ENCODE measurements around the gene DCAF4L1. TPM values are rescaled to one million over a fixed set of nuclear protein-coding genes. Genes with fewer than 3 reads are reported as not detected.

DCAF4L1 gene
- total RNA-seq, 1 experiment from 2014 or later, result not detected

DNA sequence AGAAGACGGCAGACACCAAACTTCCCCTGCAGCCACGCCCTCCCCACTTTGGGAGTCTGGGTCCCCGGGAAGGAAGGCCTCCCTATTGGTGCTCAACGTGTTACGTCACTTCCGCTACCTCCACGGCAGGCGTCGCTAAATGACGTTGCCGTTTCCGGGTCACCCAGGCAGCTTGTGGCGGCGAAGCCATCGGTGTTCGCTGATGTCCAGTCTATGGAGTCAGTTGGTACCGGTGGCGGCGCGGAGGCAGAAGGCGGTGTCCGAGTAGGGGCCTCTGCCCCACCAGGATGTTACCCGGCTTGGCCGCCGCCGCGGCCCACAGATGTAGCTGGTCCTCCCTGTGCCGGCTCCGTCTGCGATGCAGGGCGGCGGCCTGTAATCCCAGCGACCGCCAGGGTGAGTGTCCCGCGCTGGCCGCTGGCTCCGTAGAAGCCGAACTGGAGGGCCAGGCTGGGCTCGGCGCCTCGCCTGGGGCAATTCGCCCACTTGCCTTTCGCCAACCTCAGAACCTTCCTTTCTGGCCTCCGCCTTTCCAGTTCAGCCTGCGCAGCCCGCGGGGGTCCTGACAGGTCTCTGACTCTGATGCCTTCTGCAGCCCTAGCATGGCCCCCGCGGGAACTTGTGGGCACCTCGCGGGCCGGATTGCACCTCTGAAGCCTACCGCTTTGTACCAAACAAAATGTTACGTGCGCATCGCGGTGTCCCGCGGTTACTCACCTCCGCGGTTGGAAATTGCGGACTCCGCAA, 9.0 kb downstream of the DCAF4L1 start, which contains the start of gene SLC30A9:
TSS of gene SLC30A9 (plus strand) at position 166 of the 747 bp plus-strand sequence. CDS start at position 288, 122 bp downstream.
- DNase-seq (ENCODE audit: low spot score), result peak; percentile 93

DNA sequence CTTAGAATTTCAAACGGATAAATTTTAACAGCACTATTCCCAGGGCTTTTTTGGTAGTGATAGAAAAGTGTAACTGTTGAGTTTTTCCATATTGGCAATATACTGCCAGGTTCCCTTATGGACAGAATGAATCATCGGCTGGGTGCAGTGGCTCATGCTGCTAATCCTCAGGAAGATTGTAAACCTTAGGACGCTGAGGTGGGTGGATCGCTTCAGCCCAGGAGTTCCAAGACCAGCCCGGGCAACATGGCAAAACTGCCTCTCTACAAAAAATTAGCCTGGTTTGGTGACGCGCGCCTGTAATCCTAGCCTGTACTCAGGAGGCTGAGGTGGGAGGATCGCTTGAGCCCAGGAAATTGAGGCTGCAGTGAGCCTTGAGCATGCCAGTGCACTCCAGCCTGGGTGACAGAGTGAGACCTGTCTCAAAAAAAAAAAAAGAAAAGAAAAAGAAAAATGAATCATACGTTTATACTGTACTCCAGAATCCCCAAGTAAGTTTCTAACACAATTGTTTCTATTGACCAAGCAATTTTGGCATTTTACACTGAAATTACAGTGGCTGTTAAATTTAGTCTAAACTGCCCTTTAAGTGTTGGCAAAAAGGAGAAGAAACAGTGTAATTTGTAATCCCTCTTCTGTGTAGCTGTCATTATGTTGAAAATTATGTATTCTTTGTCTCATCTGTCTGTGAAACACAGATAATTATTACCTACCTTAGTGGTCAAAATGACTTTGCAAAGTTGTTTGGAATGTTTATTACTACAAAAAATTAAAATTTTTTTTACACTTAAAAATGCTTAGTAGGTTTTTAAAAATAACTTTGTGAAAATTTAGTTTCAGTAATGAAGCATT, 10.6 kb downstream of the DCAF4L1 start:
- DNase-seq (ENCODE audit: low spot score), result peak; percentile 30

- DNase-seq (ENCODE audit: low spot score), result no peak
These were observed 11.7 kb downstream of the DCAF4L1 start for GRCh38 chr4:41992967-41993857.

DNA sequence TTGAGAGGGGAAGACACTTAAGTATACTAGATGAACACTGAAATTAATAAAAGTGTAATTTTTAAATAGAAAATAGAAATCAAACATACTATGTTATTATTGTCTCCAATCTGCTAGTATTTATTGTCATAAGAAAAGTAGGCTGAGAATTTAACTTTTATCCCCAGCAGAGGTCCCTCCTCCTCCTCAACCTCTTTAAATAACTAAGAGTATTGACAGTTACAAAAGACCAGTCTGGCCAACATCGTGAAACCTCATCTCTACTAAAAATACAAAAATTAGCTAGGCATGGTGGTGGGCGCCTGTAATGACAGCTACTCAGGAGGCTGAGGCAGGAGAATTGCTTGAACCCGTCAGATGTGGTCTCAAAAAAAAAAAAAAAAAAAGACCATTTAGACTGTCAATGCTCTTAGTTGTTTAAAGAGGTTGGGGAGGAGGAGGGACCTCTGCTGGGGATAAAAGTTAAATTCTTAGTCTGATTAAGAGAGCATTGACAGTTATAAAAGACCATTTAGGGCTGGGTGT, 13.0 kb downstream of the DCAF4L1 start:
- DNase-seq (ENCODE audit: low spot score), result no peak

DNA sequence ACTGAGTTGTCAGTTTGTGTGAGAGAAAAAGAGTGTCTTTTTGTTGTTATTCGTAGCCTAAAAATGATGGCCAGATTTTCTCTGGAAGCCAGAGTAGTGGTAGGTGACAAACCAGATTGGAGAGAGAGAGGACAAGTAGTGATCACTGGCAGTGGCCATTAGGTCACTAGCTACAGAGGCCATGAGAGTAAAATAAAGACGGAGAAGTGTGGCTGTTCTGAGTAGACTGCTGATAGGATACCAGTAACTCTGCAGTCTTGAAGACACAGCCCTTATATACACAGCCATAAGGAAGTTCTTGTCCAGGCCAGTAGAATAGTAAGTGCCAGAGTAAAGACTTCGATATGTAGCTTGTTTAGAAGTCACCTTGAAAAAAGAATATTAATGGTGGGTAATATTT, 16.5 kb downstream of the DCAF4L1 start:
- no peak for DNase-seq (ENCODE audit: low spot score)

- no peak for DNase-seq (ENCODE audit: low spot score)
These were observed 17.8 kb downstream of the DCAF4L1 start for GRCh38 chr4:41999321-41999720.

- no peak for DNase-seq (ENCODE audit: low spot score)
These were observed 26.6 kb downstream of the DCAF4L1 start for GRCh38 chr4:42008011-42008786.

- no peak for DNase-seq (ENCODE audit: low spot score)
These were observed 33.9 kb downstream of the DCAF4L1 start for GRCh38 chr4:42015438-42015837.

- DNase-seq (ENCODE audit: low spot score), result peak; percentile 5
These were observed 36.9 kb downstream of the DCAF4L1 start for GRCh38 chr4:42018451-42018850.

Other genes starting within 250 kb of the DCAF4L1 start
- gene PHOX2B, start 233.0 kb upstream of the DCAF4L1 start, total RNA-seq (2014; rRNA removed; shearing (Covaris generic)), result not detected in 2 replicates
- 60.4 and 73.4 TPM in 2 replicates for gene TMEM33, start 46.3 kb upstream of the DCAF4L1 start, total RNA-seq (2014; rRNA removed; shearing (Covaris generic))
- 96.8 and 105 TPM in 2 replicates for gene SLC30A9, start 8.8 kb downstream of the DCAF4L1 start, total RNA-seq (2014; rRNA removed; shearing (Covaris generic))
- gene BEND4, start 170.9 kb downstream of the DCAF4L1 start, total RNA-seq (2014; rRNA removed; shearing (Covaris generic)), result 0.22 and 0.36 TPM in 2 replicates

Data from A172 (cell line).